Progenitor cell of endocrine pancreas (in vitro differentiated cells): ENCODE results near the gene NOL3. TPM values are rescaled to one million over a fixed set of nuclear protein-coding genes. Genes with fewer than 3 reads are reported as not detected.

Experiments
- DNase-seq: peaks from one replicate; pipeline ENCODE4 v3.0.0; 2021; ENCODE audit warnings: low spot score; ENCODE audit not compliant: unreplicated experiment
- H3K27ac Mint-ChIP-seq: 2 replicates; pipeline ENCODE4 v1.8.0; 2021; ENCODE audit warnings: mild to moderate bottlenecking, moderate library complexity, mixed read lengths
- H3K27me3 Mint-ChIP-seq: 2 replicates; pipeline ENCODE4 v1.8.0; 2021; ENCODE audit warnings: mixed read lengths
- H3K36me3 Mint-ChIP-seq: 2 replicates; pipeline ENCODE4 v1.8.0; 2022; ENCODE audit warnings: mixed read lengths; ENCODE audit not compliant: insufficient read depth
- H3K4me1 Mint-ChIP-seq: 2 replicates; pipeline ENCODE4 v1.8.0; 2021; ENCODE audit warnings: low read depth, mixed read lengths
- H3K4me3 Mint-ChIP-seq: 2 replicates; pipeline ENCODE4 v1.8.0; 2021; ENCODE audit warnings: low read depth, mild to moderate bottlenecking, moderate library complexity, mixed read lengths
- H3K9me3 Mint-ChIP-seq: 2 replicates; pipeline ENCODE4 v1.8.0; 2021; ENCODE audit warnings: low read depth, mixed read lengths
- total RNA-seq: library from RNA; stranded (reverse); gene quantifications from 2 replicates; pipeline ENCODE4 v1.2.1, GENCODE V29; 2021
- TF ChIP-seq, protein P1 (sequence below): fragments of 200-600 bp; sonication (generic); IDR thresholded peaks from one replicate; pipeline ENCODE4 v1.5.0; 2021; ENCODE audit warnings: antibody characterized with exemption, mild to moderate bottlenecking; ENCODE audit not compliant: unreplicated experiment

The NOL3 gene
- total RNA-seq, 1 donor from 2014 or later = 9.4 TPM

- DNase-seq = no peak
- Mint-ChIP-seq H3K9me3 (no peaks in the 10 kb centered on the region), H3K27ac (no peak overlapping the region), H3K4me3 (no peak overlapping the region), H3K36me3 (no peaks in the 10 kb centered on the region), H3K27me3 (peaks cover 78% of the 10 kb centered on the region), H3K4me1 (peaks cover 10% of the 10 kb centered on the region)
- TF ChIP-seq, protein P1, sequence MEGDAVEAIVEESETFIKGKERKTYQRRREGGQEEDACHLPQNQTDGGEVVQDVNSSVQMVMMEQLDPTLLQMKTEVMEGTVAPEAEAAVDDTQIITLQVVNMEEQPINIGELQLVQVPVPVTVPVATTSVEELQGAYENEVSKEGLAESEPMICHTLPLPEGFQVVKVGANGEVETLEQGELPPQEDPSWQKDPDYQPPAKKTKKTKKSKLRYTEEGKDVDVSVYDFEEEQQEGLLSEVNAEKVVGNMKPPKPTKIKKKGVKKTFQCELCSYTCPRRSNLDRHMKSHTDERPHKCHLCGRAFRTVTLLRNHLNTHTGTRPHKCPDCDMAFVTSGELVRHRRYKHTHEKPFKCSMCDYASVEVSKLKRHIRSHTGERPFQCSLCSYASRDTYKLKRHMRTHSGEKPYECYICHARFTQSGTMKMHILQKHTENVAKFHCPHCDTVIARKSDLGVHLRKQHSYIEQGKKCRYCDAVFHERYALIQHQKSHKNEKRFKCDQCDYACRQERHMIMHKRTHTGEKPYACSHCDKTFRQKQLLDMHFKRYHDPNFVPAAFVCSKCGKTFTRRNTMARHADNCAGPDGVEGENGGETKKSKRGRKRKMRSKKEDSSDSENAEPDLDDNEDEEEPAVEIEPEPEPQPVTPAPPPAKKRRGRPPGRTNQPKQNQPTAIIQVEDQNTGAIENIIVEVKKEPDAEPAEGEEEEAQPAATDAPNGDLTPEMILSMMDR = no peak
These were observed 2.8 kb upstream of the NOL3 start for GRCh38 chr16:67167588-67167987.

DNA sequence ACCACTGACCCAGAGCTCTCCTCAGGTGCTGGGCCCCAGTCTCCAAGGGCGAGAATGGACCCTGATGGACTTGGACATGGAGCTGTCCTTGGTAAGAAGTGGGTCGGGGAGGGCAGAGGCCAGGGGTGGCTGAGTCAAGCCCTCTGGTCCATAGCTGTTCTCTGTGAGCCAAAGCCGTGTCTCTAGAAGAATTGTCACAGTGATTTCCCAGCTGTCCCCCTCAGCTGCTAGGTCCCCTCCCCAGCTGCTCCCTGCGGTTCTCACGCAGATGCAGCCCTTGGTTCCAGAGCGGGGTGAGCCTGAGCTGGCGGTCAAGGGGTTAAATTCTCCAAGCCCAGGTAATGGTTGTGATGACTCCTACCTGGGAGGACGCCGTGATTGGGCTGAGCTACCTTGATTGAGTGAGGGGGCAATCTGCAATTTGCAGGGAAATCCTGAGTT, 1.3 kb upstream of the NOL3 start:
- Mint-ChIP-seq H3K9me3 (no peaks in the 10 kb centered on the region), H3K27me3 (peaks cover 84% of the 10 kb centered on the region), H3K4me3 (peak overlapping the region; percentile 21), H3K27ac (no peak overlapping the region), H3K36me3 (no peaks in the 10 kb centered on the region), H3K4me1 (peaks cover 20% of the 10 kb centered on the region)
- TF ChIP-seq, protein P1 = no peak
- no peak for DNase-seq

GRCh38 chr16:67169642-67170167, 633 bp upstream of the NOL3 start:
- no peak for DNase-seq
- H3K4me1 Mint-ChIP-seq = peaks cover 20% of the 10 kb centered on the region
- H3K9me3 Mint-ChIP-seq = no peaks in the 10 kb centered on the region
- H3K27me3 Mint-ChIP-seq = peaks cover 82% of the 10 kb centered on the region
- H3K4me3 Mint-ChIP-seq = peak overlapping the region; percentile 77
- peak overlapping the region; percentile 70 for H3K27ac Mint-ChIP-seq
- TF ChIP-seq, protein P1 = peak; percentile 70
- H3K36me3 Mint-ChIP-seq = no peaks in the 10 kb centered on the region

DNA sequence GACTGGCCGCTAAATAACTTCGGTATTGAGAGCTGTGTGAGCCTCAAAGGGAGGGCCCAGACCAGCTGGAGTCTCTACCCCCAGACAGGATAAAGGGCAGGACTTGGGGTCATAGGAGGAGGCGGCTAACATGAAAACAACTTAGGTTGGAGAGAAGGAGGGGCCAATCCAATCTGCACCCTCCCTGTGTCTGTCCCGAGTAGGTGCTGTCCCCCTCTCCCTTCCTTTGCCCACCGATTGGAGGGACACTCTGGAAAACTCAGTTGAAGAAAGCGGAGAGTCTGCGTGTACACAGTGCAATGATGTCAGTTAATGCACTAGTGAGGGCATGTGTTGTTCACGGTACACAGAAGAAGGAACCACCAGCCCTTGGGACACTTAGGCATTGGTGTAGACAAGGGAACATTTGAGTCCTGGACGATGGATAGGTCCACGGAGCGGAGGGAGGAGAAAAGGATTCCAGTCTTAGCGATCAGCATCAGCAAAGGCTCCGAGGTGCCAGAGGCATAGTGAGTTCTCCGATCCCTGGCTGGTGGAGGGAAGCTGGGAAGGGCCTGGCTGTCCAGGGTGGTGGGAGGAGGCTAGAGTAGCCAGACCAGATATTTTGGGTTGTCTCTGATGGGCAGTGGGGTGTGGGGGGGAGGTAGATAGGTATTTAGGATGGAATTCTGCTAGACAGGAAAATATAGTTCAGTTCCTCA, 761 bp downstream of the NOL3 start:
- peak overlapping the region; percentile 73 for H3K4me3 Mint-ChIP-seq
- H3K9me3 Mint-ChIP-seq = no peaks in the 10 kb centered on the region
- peaks cover 1% of the 10 kb centered on the region for H3K36me3 Mint-ChIP-seq
- no peak for DNase-seq
- H3K4me1 Mint-ChIP-seq = peaks cover 20% of the 10 kb centered on the region
- H3K27me3 Mint-ChIP-seq = peaks cover 81% of the 10 kb centered on the region
- peak overlapping the region; percentile 50 for H3K27ac Mint-ChIP-seq
- TF ChIP-seq, protein P1 = no peak

DNA sequence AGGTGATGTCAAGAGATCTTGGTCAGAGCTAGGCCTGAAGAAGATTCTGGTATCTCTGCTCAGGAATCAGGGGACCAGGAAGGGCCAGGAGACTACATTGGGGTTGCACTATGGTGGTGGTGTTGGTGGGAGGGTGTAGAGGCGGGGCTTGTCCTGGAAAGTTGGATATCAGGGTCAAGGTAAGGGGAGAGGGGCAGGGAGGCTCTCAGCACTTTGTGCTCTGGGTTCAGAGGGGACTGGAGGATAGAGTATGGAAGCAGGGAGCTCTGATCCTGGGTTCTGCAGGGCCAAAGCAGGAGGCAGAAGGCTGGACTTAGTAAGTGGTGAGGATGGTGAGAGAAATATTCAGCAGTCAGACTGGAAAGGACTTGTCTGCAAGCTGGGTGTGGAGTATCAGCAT, 3.0 kb downstream of the NOL3 start:
- H3K9me3 Mint-ChIP-seq = no peaks in the 10 kb centered on the region
- H3K36me3 Mint-ChIP-seq = peaks cover 4% of the 10 kb centered on the region
- peak overlapping the region; percentile 72 for H3K27ac Mint-ChIP-seq
- peak overlapping the region; percentile 67 for H3K4me3 Mint-ChIP-seq
- H3K27me3 Mint-ChIP-seq = peaks cover 71% of the 10 kb centered on the region
- H3K4me1 Mint-ChIP-seq = peaks cover 22% of the 10 kb centered on the region
- TF ChIP-seq, protein P1 = no peak
- no peak for DNase-seq
